Neuronal stem cell (in vitro differentiated cells): Measurements from ENCODE around the gene SMIM41.

Source experiments
- DNase-seq: peaks from one replicate; pipeline ENCODE4 v3.0.0-alpha.2; 2013; ENCODE audit warnings: low spot score
- H2AFZ ChIP-seq: one replicate; pipeline ENCODE4 v1.6.1; 2013; ENCODE audit warnings: mild to moderate bottlenecking, low read length, inconsistent platforms
- H2AK5ac ChIP-seq: 2 replicates; pipeline ENCODE4 v1.6.1; 2013; ENCODE audit warnings: low read depth, mild to moderate bottlenecking, inconsistent platforms, low read length, moderate library complexity, mixed read lengths
- H2BK120ac ChIP-seq: 2 replicates; pipeline ENCODE4 v1.6.1; 2013; ENCODE audit warnings: low read depth, mild to moderate bottlenecking, inconsistent platforms, low read length, moderate library complexity, mixed read lengths
- H2BK12ac ChIP-seq: one replicate; pipeline ENCODE4 v1.6.1; 2013; ENCODE audit warnings: low read length, inconsistent platforms
- H2BK15ac ChIP-seq: 2 replicates; pipeline ENCODE4 v1.6.1; 2013; ENCODE audit warnings: mild to moderate bottlenecking, low read length, inconsistent platforms, mixed read lengths
- H2BK5ac ChIP-seq: one replicate; pipeline ENCODE4 v1.6.1; 2013; ENCODE audit warnings: inconsistent platforms, mild to moderate bottlenecking, low read length, moderate library complexity
- H3K14ac ChIP-seq: one replicate; pipeline ENCODE4 v1.6.1; 2013; ENCODE audit warnings: low read length, inconsistent platforms
- H3K18ac ChIP-seq: 2 replicates; pipeline ENCODE4 v1.6.1; 2013; ENCODE audit warnings: low read length, inconsistent platforms
- H3K23ac ChIP-seq: 2 replicates; pipeline ENCODE4 v1.6.1; 2013; ENCODE audit warnings: low read depth, mild to moderate bottlenecking, mixed read lengths, low read length, inconsistent platforms; ENCODE audit not compliant: poor library complexity
- H3K27ac ChIP-seq: replicated peaks from 3 replicates; pipeline ENCODE4 v1.5.1; 2013; ENCODE audit warnings: low read length, inconsistent platforms
- H3K27me3 ChIP-seq, 3 experiments: 2 replicates each; pipeline ENCODE4 v1.6.1; 2013; ENCODE audit warnings: low read length in 3 of 3, mild to moderate bottlenecking in 2 of 3, inconsistent platforms in 1 of 3, low read depth in 1 of 3, mixed read lengths in 1 of 3, moderate library complexity in 1 of 3; ENCODE audit not compliant: control insufficient read depth in 3 of 3, insufficient read depth in 3 of 3
- H3K36me3 ChIP-seq, 2 donors: replicated peaks in 1 of 2; 2 replicates each; pipeline ENCODE4 v1.6.1; 2013; ENCODE audit warnings: low read length in 2 of 2; ENCODE audit not compliant: control insufficient read depth in 2 of 2, insufficient read depth in 2 of 2
- H3K4ac ChIP-seq: 2 replicates; pipeline ENCODE4 v1.6.1; 2013; ENCODE audit warnings: inconsistent platforms, mild to moderate bottlenecking, low read length, moderate library complexity
- H3K4me1 ChIP-seq, 2 donors: 1 replicate in 1 of 2; 2 replicates in 1 of 2; pipeline ENCODE4 v1.6.1; 2013; ENCODE audit warnings: low read length in 2 of 2, low read depth in 1 of 2; ENCODE audit not compliant: control insufficient read depth in 2 of 2, insufficient read depth in 1 of 2
- H3K4me2 ChIP-seq: one replicate; pipeline ENCODE4 v1.6.1; 2013; ENCODE audit warnings: mild to moderate bottlenecking, low read length, inconsistent platforms; ENCODE audit not compliant: insufficient read depth, poor library complexity, severe bottlenecking
- H3K4me3 ChIP-seq, 2 donors: 2 replicates each; pipeline ENCODE4 v1.5.1; 2013; ENCODE audit warnings: low read length in 2 of 2, mild to moderate bottlenecking in 2 of 2, inconsistent platforms in 1 of 2, moderate library complexity in 1 of 2
- H3K79me1 ChIP-seq: one replicate; pipeline ENCODE4 v1.6.1; 2013; ENCODE audit warnings: low read depth, mild to moderate bottlenecking, inconsistent platforms, low read length, moderate library complexity
- H3K9ac ChIP-seq: one replicate; pipeline ENCODE4 v1.6.1; 2013; ENCODE audit warnings: mild to moderate bottlenecking, low read depth, low read length, inconsistent platforms; ENCODE audit not compliant: poor library complexity
- H3K9me3 ChIP-seq, 2 donors: replicated peaks in 1 of 2; 2 replicates each; pipeline versions ENCODE3 to v1.6.1; 2013; ENCODE audit warnings: low read length in 2 of 2, mild to moderate bottlenecking in 2 of 2, inconsistent platforms in 1 of 2, low read depth in 1 of 2, mixed read lengths in 1 of 2, moderate library complexity in 1 of 2; ENCODE audit not compliant: control insufficient read depth in 2 of 2, insufficient read depth in 1 of 2
- H4K8ac ChIP-seq: one replicate; pipeline ENCODE4 v1.6.1; 2013; ENCODE audit warnings: low read depth, mild to moderate bottlenecking, inconsistent platforms, low read length, moderate library complexity
- H4K91ac ChIP-seq: one replicate; pipeline ENCODE4 v1.6.1; 2013; ENCODE audit warnings: low read length, low read depth, mild to moderate bottlenecking, inconsistent platforms; ENCODE audit not compliant: poor library complexity
- WGBS, 2 donors: extraction: QIAGEN DNeasy Blood & Tissue Kit; methylation state at CpG; one replicate each; pipeline ENCODE4 v1.1.7; 2013; ENCODE audit warnings: missing lambda C conversion rate in 2 of 2, mixed read lengths in 1 of 2; ENCODE audit not compliant: insufficient read length in 2 of 2, insufficient replicate concordance in 1 of 2; ENCODE audit errors: extremely low coverage in 2 of 2; 5-methylcytosine and 5-hydroxymethylcytosine counted together

Gene SMIM41

DNA sequence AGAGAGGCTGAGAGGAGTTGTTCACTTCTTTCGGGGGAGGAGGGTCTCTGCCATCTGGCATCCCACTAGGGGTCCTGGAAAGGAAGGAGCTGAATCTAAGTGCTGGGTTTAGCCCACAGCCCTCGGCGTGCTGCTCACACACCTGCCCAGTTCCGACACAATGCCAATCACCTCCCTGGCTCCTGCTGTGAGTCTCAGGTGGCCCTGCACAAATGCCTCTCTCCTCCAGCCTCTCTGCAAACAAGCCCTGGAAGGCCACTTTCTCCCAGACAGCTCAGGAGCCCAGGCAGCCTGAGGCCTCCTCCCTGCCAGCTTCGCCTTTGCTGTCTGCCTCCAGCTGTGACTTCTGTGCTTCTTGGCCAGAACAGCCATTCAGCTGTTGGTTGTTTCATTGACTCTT lies 51.2 kb downstream of the SMIM41 start:
- WGBS, 2 donors = no CpG with 5 or more reads among the region's 5 CpGs
- Histone ChIP-seq H2BK5ac (no peak overlapping the region), H2AFZ (no peak overlapping the region), H2BK12ac (no peak overlapping the region), H3K4me1 (peaks cover 4 to 10% of the 10 kb centered on the region in 2 donors), H3K27me3 (no peaks in the 10 kb centered on the region), H3K23ac (no peak overlapping the region), H3K9me3 (no peaks in the 10 kb centered on the region), H3K36me3 (no peaks in the 10 kb centered on the region), H3K79me1 (no peaks in the 10 kb centered on the region), H3K18ac (peak overlapping the region; percentile 84), H3K14ac (no peak overlapping the region), H2BK15ac (no peak overlapping the region), H4K91ac (no peak overlapping the region), H4K8ac (no peak overlapping the region), H3K9ac (no peak overlapping the region), H2BK120ac (no peak overlapping the region), H2AK5ac (no peak overlapping the region), H3K4ac (no peak overlapping the region), H3K4me3 (no peak overlapping the region), H3K27ac (no peak overlapping the region), H3K4me2 (no peak overlapping the region)
- DNase-seq = no peak

DNA sequence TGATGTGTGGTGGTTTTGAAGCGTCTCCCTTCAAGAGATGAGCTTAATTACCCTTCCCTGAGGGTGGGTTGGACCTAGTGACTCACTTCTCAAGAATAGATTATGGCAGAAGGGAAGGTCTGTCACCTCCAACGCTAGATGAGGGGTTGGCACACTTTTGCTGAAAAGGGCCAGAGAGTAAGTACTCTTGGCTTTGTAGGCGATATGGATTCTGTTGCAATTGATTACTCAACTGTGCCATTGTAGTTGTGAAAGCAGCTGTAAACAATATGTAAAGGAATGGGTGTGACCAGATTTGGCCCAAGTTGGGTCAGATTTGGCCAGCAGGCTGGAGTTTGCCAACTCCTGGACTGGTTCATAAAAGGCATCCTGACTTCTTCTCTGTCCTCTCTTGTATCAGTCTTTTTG lies 53.3 kb downstream of the SMIM41 start:
- Histone ChIP-seq H4K91ac (no peak overlapping the region), H3K4ac (no peak overlapping the region), H3K27me3 (no peaks in the 10 kb centered on the region), H2BK12ac (no peak overlapping the region), H2AK5ac (no peak overlapping the region), H3K36me3 (no peaks in the 10 kb centered on the region), H3K4me1 (peaks cover 0 to 3% of the 10 kb centered on the region in 2 donors), H3K79me1 (no peaks in the 10 kb centered on the region), H3K18ac (no peak overlapping the region), H3K14ac (no peak overlapping the region), H2BK5ac (no peak overlapping the region), H3K4me2 (no peak overlapping the region), H4K8ac (no peak overlapping the region), H2AFZ (no peak overlapping the region), H3K23ac (no peak overlapping the region), H2BK15ac (no peak overlapping the region), H3K9ac (no peak overlapping the region), H3K9me3 (no peaks in the 10 kb centered on the region), H3K4me3 (no peak overlapping the region), H2BK120ac (no peak overlapping the region), H3K27ac (no peak overlapping the region)
- DNase-seq = no peak
- WGBS, 2 donors = no CpG with 5 or more reads among the region's 3 CpGs

DNA sequence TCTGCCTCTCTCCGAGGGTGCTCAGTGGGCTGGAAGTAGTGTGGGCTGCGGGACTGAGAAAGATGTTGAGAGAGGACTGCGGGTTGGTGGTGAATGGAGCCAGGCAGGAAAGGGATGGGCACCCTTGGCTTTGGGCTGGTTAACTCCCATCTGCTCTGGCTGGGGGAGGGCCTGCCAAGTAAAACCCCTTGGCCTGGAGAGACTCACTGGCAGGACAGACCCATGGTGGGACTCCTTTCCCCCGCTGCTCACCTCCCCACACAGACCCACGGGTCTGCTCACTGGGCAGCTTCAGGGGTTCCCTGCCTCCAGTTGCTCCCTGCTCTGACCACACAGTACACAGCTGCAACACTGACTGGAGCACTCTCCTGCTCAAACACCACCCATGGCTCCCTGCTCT lies 58.2 kb downstream of the SMIM41 start:
- Histone ChIP-seq H3K79me1 (no peaks in the 10 kb centered on the region), H3K4me2 (no peak overlapping the region), H3K9ac (no peak overlapping the region), H2AFZ (no peak overlapping the region), H3K9me3 (no peaks in the 10 kb centered on the region), H3K27me3 (peaks cover 0 to 2% (median 0%) of the 10 kb centered on the region in 3 experiments), H3K14ac (no peak overlapping the region), H3K23ac (no peak overlapping the region), H3K4me3 (no peak overlapping the region), H4K91ac (no peak overlapping the region), H2BK12ac (no peak overlapping the region), H2AK5ac (no peak overlapping the region), H3K27ac (no peak overlapping the region), H3K4ac (no peak overlapping the region), H2BK5ac (no peak overlapping the region), H3K4me1 (peaks cover 0 to 12% of the 10 kb centered on the region in 2 donors), H2BK15ac (no peak overlapping the region), H4K8ac (no peak overlapping the region), H3K36me3 (no peaks in the 10 kb centered on the region), H3K18ac (no peak overlapping the region), H2BK120ac (no peak overlapping the region)
- DNase-seq = no peak
- no CpG with 5 or more reads among the region's 5 CpGs for WGBS, 2 donors

DNA sequence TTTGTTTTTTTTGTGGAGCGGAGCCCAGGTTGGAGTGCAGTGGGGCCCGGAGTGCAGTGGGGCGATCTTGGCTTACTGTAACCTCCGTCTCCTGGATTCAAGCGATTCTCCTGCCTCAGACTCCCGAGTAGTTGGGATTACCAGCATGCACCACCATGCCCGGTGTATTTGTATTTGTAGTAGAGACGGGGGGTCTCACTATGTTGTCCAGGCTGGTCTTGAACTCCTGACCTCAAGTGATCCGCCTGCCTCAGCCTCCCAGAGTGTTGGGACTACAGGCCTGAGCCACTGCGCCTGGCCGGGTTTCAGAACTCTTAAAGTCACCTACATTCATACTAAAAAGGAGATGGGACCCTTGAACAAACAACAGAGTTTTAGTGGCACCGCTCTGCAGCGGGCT lies 59.6 kb downstream of the SMIM41 start:
- H3K4me1 ChIP-seq = peaks cover 2 to 12% of the 10 kb centered on the region in 2 donors
- H3K18ac ChIP-seq = no peak overlapping the region
- no peak overlapping the region for H2BK15ac ChIP-seq
- no peak overlapping the region for H2AFZ ChIP-seq
- no peak overlapping the region for H3K14ac ChIP-seq
- no peak overlapping the region for H3K4me2 ChIP-seq
- H4K8ac ChIP-seq = no peak overlapping the region
- no peak overlapping the region for H2BK12ac ChIP-seq
- no peak overlapping the region for H2AK5ac ChIP-seq
- no peaks in the 10 kb centered on the region for H3K9me3 ChIP-seq
- no peak overlapping the region for H3K4me3 ChIP-seq
- H3K27ac ChIP-seq = no peak overlapping the region
- H3K9ac ChIP-seq = no peak overlapping the region
- no peak overlapping the region for H2BK120ac ChIP-seq
- H3K23ac ChIP-seq = no peak overlapping the region
- H3K36me3 ChIP-seq = no peaks in the 10 kb centered on the region
- no peaks in the 10 kb centered on the region for H3K79me1 ChIP-seq
- H4K91ac ChIP-seq = no peak overlapping the region
- WGBS, 2 donors = no CpG with 5 or more reads among the region's 13 CpGs
- H3K27me3 ChIP-seq = peaks cover 0 to 2% (median 0%) of the 10 kb centered on the region in 3 experiments
- no peak overlapping the region for H3K4ac ChIP-seq
- no peak for DNase-seq
- H2BK5ac ChIP-seq = no peak overlapping the region
